ENCODE measurements around the gene MTX1. TPM values are rescaled to one million over a fixed set of nuclear protein-coding genes. Genes with fewer than 3 reads are reported as not detected.
A peak's percentile ranks its signal among the peaks of the same experiment; 100 is the strongest.

The MTX1 gene
- total and polyA plus RNA-seq, 4 donors = 25.6 to 72.1 (median 58.3) TPM

DNA sequence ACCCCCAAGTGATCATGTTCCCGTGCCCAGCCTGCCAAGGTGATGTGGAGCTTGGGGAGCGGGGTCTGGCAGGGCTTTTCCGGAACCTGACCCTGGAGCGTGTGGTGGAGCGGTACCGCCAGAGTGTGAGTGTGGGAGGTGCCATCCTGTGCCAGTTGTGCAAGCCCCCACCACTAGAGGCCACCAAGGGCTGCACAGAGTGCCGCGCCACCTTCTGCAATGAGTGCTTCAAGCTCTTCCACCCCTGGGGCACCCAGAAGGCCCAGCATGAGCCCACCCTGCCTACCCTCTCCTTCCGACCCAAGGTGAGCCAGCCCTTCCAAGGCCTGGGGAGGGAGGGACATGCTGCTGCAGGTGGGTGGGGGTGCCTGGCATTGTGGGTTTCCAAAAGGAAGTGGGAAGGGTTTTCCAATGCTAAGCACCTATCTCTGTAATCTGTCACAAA lies 32.5 kb upstream of the MTX1 start:
- TF ChIP-seq, protein P1, sequence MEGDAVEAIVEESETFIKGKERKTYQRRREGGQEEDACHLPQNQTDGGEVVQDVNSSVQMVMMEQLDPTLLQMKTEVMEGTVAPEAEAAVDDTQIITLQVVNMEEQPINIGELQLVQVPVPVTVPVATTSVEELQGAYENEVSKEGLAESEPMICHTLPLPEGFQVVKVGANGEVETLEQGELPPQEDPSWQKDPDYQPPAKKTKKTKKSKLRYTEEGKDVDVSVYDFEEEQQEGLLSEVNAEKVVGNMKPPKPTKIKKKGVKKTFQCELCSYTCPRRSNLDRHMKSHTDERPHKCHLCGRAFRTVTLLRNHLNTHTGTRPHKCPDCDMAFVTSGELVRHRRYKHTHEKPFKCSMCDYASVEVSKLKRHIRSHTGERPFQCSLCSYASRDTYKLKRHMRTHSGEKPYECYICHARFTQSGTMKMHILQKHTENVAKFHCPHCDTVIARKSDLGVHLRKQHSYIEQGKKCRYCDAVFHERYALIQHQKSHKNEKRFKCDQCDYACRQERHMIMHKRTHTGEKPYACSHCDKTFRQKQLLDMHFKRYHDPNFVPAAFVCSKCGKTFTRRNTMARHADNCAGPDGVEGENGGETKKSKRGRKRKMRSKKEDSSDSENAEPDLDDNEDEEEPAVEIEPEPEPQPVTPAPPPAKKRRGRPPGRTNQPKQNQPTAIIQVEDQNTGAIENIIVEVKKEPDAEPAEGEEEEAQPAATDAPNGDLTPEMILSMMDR (IDR thresholded peaks at IDR 0.05; ENCODE audit: control extremely low read depth, extremely low read depth) = no peak
- H3K4me3 ChIP-seq = no peak overlapping the region
- H3K9ac ChIP-seq (ENCODE audit: insufficient read depth in 1 of 2, low read length in 2 of 2) = no peak overlapping the region
- no peak overlapping the region for H3K27ac ChIP-seq (ENCODE audit: low read depth in 1 of 2, low read length in 1 of 2)
- no peak for ATAC-seq (ENCODE audit: insufficient read depth, low FRiP score)
- no peaks in the 10 kb centered on the region for H3K9me3 ChIP-seq (ENCODE audit: control insufficient read depth in 4 of 4, insufficient read depth in 3 of 4, low read length in 3 of 4)
- peaks cover 0 to 29% (median 3%) of the 10 kb centered on the region in 5 donors for H3K4me1 ChIP-seq (ENCODE audit: control insufficient read depth in 5 of 5, insufficient read depth in 5 of 5, low read length in 5 of 5)
- DNase-seq = no peak
- H3K27me3 ChIP-seq (ENCODE audit: control insufficient read depth in 3 of 3, insufficient read depth in 3 of 3, low read length in 2 of 3) = no peaks in the 10 kb centered on the region
- 56 to 74% methylated on average over 9 of the region's 9 CpGs for WGBS, 2 donors
- no peaks in the 10 kb centered on the region for H3K36me3 ChIP-seq (ENCODE audit: control insufficient read depth in 4 of 4, insufficient read depth in 4 of 4, low read length in 4 of 4)

DNA sequence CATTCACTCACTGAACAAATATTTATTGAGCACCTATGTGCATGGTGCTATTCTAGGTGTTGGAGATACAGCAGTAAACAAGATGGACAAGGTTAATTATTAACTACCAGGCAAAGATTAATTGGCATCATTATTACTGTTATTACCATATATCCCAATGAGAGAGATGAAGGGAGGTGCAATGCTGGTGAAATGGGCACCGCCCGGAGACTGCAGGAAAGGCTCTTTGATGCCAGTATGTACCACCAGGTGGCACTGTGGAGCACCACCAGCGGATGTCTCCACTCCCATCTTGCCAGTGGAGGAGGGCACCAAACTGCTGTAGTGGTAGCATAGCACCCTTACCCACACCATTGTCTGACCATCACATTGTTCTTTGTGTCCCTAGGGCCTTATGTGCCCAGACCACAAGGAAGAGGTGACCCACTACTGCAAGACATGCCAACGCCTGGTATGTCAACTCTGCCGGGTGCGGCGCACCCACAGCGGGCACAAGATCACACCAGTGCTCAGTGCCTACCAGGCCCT lies 31.9 kb upstream of the MTX1 start:
- 59 to 63% methylated on average over 8 of the region's 8 CpGs for WGBS, 2 donors
- peaks cover 0 to 29% (median 3%) of the 10 kb centered on the region in 5 donors for H3K4me1 ChIP-seq (ENCODE audit: control insufficient read depth in 5 of 5, insufficient read depth in 5 of 5, low read length in 5 of 5)

DNA sequence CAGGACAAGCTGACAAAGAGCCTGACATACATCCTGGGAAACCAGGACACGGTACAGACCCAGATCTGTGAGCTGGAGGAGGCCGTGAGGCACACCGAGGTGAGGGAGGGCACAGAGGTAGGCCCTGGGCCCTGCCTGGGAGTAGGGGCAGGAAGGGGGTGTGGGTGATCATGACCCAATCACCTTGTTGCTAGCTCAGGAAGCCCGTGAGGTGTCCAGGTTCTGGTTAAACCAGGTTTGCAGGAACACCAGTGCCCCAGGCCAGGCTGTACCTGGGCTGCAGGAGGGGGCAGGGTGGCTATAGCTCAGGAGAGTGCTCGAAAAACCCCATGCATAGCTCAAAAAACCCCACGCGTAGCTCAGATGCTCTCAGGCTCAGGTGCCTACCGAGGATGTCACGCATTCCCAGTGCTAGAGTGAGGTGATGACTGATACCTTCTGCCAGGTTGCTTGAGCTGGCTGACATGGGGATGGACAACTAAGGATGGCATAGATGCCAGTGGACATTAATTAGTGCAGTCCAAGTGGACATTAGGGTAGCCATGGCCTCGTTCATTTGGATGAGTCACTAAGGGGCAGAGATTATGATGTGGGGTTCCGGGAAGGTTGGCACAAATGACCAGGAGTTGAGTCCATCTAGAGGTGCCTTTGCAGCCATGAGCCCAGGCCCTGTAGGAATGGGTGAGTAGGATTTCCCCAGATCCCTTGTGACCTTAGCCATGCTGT lies 31.1 kb upstream of the MTX1 start:
- no peaks in the 10 kb centered on the region for H3K36me3 ChIP-seq (ENCODE audit: control insufficient read depth in 4 of 4, insufficient read depth in 4 of 4, low read length in 4 of 4)
- no peak overlapping the region for H3K4me3 ChIP-seq
- H3K27ac ChIP-seq (ENCODE audit: low read depth in 1 of 2, low read length in 1 of 2) = peak overlapping the region in 1 of 2 donors; percentile 57
- WGBS, 2 donors = 62 to 83% methylated on average over 11 of the region's 11 CpGs
- H3K4me1 ChIP-seq (ENCODE audit: control insufficient read depth in 5 of 5, insufficient read depth in 5 of 5, low read length in 5 of 5) = peaks cover 0 to 23% (median 3%) of the 10 kb centered on the region in 5 donors
- no peaks in the 10 kb centered on the region for H3K27me3 ChIP-seq (ENCODE audit: control insufficient read depth in 3 of 3, insufficient read depth in 3 of 3, low read length in 2 of 3)
- H3K9me3 ChIP-seq (ENCODE audit: control insufficient read depth in 4 of 4, insufficient read depth in 3 of 4, low read length in 3 of 4) = peaks cover 0 to 2% (median 0%) of the 10 kb centered on the region in 4 donors
- DNase-seq (no peak), ATAC-seq (ENCODE audit: insufficient read depth, low FRiP score) (no peak)
- H3K9ac ChIP-seq (ENCODE audit: insufficient read depth in 1 of 2, low read length in 2 of 2) = no peak overlapping the region
- TF ChIP-seq, protein P1 (IDR thresholded peaks at IDR 0.05; ENCODE audit: control extremely low read depth, extremely low read depth) = no peak

More for the DNA sequence above, 31.9 kb upstream of the MTX1 start:
- ATAC-seq (ENCODE audit: insufficient read depth, low FRiP score) (peak; percentile 67), DNase-seq (peak; percentile 78 to 83 (median 82))
- no peaks in the 10 kb centered on the region for H3K27me3 ChIP-seq (ENCODE audit: control insufficient read depth in 3 of 3, insufficient read depth in 3 of 3, low read length in 2 of 3)
- no peak overlapping the region for H3K9ac ChIP-seq (ENCODE audit: insufficient read depth in 1 of 2, low read length in 2 of 2)
- H3K36me3 ChIP-seq (ENCODE audit: control insufficient read depth in 4 of 4, insufficient read depth in 4 of 4, low read length in 4 of 4) = no peaks in the 10 kb centered on the region
- TF ChIP-seq, protein P1 (IDR thresholded peaks at IDR 0.05; ENCODE audit: control extremely low read depth, extremely low read depth) = peak; percentile 82
- H3K4me3 ChIP-seq = no peak overlapping the region
- no peaks in the 10 kb centered on the region for H3K9me3 ChIP-seq (ENCODE audit: control insufficient read depth in 4 of 4, insufficient read depth in 3 of 4, low read length in 3 of 4)
- H3K27ac ChIP-seq (ENCODE audit: low read depth in 1 of 2, low read length in 1 of 2) = peak overlapping the region in 1 of 2 donors; percentile 33
